Right lobe of liver (tissue), 4 donors: ENCODE data around the gene ATOH8.

Experiments used
- CTCF ChIP-seq, 4 donors: fragments of 200-600 bp in 3 of 4; fragments of 450-650 bp in 1 of 4; IDR thresholded peaks; one replicate each; pipeline versions ENCODE4 v1.5.1 to v1.8.0; 2016 to 2022; ENCODE audit warnings: antibody characterized with exemption in 4 of 4, mild to moderate bottlenecking in 2 of 4
- POLR2A ChIP-seq: fragments of 450-650 bp; IDR thresholded peaks from one replicate; pipeline ENCODE4 v1.6.1; 2017; ENCODE audit warnings: antibody characterized with exemption, mild to moderate bottlenecking
- donor health status: DM: no; HTN: no; CAD: no.
- donor health status: DM: no; HTN: no; CAD: no.
- donor health status: DM: no; HTN: yes; CAD: no.

- TF ChIP-seq CTCF (IDR thresholded peaks at IDR 0.05) (no peak), POLR2A (no peak)
Measured at GRCh38 chr2:85761946-85762345, 8.2 kb downstream of the ATOH8 start.
